ENCODE measurements around the gene RALGPS1. TPM values are rescaled to one million over a fixed set of nuclear protein-coding genes. Genes with fewer than 3 reads are reported as not detected.

RALGPS1 gene
- total RNA-seq, 1 experiment from 2014 or later: 8.2 TPM

DNA sequence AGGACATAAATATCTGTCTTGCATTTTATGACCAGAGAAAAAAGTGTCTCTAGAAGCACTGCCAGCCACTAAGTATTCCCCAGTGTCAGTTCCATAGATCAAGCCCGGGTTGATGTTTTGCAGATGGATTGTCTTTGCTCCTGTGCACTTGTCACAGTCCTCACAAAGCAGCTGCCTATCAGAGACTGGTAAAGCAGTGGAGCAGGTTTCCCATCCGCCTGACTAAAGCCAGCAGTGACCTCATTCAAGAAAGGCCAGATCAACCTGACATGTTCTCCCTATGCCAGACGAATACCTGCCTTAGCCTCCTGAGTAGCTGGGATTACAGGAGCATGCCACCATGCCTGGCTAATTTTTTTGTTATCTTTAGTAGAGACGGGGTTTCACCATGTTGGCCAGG lies 323.2 kb downstream of the RALGPS1 start:
- Histone ChIP-seq H3K27ac (ENCODE audit: low read length) (no peak overlapping the region), H3K9ac (ENCODE audit: low read length) (no peak overlapping the region), H3K4me1 (ENCODE audit: low read length) (no peaks in the 10 kb centered on the region), H3K4me2 (ENCODE audit: low read depth, low read length, poor library complexity, severe bottlenecking) (no peak overlapping the region), H3K27me3 (ENCODE audit: low read length) (no peaks in the 10 kb centered on the region), H3K9me3 (ENCODE audit: low read length) (no peaks in the 10 kb centered on the region), H4K20me1 (ENCODE audit: insufficient read depth, low read depth, low read length) (no peaks in the 10 kb centered on the region), H3K9me2 (replicated peaks; ENCODE audit: insufficient read depth, low read length) (no peaks in the 10 kb centered on the region), H3K4me3 (ENCODE audit: low read length) (no peak overlapping the region), H2AFZ (ENCODE audit: low read length) (no peak overlapping the region), H3K79me2 (ENCODE audit: low read length) (no peaks in the 10 kb centered on the region), H3K36me3 (ENCODE audit: insufficient read depth, low read length) (no peaks in the 10 kb centered on the region)
- no peak for DNase-seq

DNA sequence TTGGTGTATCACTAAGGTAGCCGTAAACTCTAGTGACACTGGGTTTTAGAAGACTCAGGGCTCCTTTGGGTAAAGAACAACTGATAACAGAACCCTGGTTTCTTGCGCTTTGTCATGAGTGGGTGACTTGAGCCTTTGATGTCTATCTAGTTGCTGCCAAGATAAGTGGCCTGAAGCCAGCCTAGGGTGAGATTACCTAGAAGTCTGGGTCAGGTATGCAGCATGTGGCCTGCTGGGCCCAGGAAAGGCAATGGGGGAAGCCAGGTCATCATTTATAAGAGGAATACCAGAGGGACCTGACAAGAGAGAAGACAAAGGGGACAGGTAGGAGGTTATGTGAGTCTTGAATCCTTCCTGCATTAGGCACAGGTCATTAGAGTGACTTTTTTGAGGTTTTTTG lies 326.8 kb downstream of the RALGPS1 start:
- no peaks in the 10 kb centered on the region for H3K36me3 ChIP-seq (ENCODE audit: insufficient read depth, low read length)
- no peak overlapping the region for H3K9ac ChIP-seq (ENCODE audit: low read length)
- H3K27me3 ChIP-seq (ENCODE audit: low read length): no peaks in the 10 kb centered on the region
- no peaks in the 10 kb centered on the region for H3K9me2 ChIP-seq (replicated peaks; ENCODE audit: insufficient read depth, low read length)
- H3K4me1 ChIP-seq (ENCODE audit: low read length): peaks cover 11% of the 10 kb centered on the region
- no peak overlapping the region for H2AFZ ChIP-seq (ENCODE audit: low read length)
- no peaks in the 10 kb centered on the region for H3K79me2 ChIP-seq (ENCODE audit: low read length)
- H3K4me2 ChIP-seq (ENCODE audit: low read depth, low read length, poor library complexity, severe bottlenecking): no peak overlapping the region
- H4K20me1 ChIP-seq (ENCODE audit: insufficient read depth, low read depth, low read length): no peaks in the 10 kb centered on the region
- H3K4me3 ChIP-seq (ENCODE audit: low read length): no peak overlapping the region
- no peak for DNase-seq
- no peaks in the 10 kb centered on the region for H3K9me3 ChIP-seq (ENCODE audit: low read length)
- no peak overlapping the region for H3K27ac ChIP-seq (ENCODE audit: low read length)

DNA sequence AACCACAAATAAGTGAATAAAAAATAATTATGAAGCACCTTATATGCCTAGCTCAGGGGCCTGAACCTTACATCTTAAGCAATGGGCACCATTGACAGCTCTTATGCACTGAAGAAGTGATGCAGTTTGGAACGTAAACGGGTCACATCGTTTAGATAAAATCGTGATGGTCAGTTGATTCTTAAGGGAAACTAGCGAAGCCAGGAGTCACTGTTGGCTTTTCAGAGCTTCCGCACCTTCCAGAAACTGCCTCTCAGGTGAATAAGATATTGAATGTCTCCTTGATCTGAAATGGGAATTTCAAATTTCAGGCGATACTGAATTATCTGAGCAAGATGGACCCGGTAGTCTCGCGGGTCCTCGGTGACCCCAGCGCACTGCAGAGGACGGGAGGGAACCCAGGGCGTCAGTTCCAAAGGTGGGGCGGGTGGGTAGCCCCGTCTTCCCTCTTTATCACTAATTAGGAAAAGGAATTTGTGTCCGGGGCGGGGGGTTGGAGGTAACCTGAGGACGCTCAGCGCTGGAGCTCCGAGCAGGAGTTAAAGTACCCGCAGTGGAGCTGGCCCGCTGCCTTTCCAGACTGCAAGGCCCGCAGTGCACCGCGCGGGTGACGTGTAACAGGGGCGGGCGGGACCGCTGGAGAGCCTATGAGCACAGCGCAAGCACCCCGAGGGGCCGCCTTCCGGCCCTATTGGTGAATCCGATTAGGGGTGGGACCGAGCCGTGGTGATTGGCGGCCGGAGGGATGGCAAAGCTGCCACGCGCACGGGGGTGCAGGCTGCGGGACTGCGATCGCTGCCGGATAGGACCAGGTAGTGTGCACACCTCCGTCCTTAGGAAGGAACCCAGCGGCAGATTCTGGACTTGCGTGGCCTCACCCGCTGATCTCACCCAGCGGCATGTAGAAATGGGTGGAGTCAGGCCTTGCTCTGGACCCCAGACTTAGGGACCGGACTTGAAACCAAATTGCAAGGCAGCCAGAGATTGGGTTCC lies 330.3 kb downstream of the RALGPS1 start:
- Histone ChIP-seq H3K4me3 (ENCODE audit: low read length) (peak overlapping the region; percentile 67), H3K9me2 (replicated peaks; ENCODE audit: insufficient read depth, low read length) (no peaks in the 10 kb centered on the region), H3K4me1 (ENCODE audit: low read length) (peaks cover 11% of the 10 kb centered on the region), H2AFZ (ENCODE audit: low read length) (peak overlapping the region; percentile 80), H3K9me3 (ENCODE audit: low read length) (no peaks in the 10 kb centered on the region), H4K20me1 (ENCODE audit: insufficient read depth, low read depth, low read length) (no peaks in the 10 kb centered on the region), H3K4me2 (ENCODE audit: low read depth, low read length, poor library complexity, severe bottlenecking) (peak overlapping the region; percentile 79), H3K36me3 (ENCODE audit: insufficient read depth, low read length) (no peaks in the 10 kb centered on the region), H3K27me3 (ENCODE audit: low read length) (no peaks in the 10 kb centered on the region), H3K27ac (ENCODE audit: low read length) (no peak overlapping the region), H3K9ac (ENCODE audit: low read length) (peak overlapping the region; percentile 58), H3K79me2 (ENCODE audit: low read length) (no peaks in the 10 kb centered on the region)
- DNase-seq: peak; percentile 98

DNA sequence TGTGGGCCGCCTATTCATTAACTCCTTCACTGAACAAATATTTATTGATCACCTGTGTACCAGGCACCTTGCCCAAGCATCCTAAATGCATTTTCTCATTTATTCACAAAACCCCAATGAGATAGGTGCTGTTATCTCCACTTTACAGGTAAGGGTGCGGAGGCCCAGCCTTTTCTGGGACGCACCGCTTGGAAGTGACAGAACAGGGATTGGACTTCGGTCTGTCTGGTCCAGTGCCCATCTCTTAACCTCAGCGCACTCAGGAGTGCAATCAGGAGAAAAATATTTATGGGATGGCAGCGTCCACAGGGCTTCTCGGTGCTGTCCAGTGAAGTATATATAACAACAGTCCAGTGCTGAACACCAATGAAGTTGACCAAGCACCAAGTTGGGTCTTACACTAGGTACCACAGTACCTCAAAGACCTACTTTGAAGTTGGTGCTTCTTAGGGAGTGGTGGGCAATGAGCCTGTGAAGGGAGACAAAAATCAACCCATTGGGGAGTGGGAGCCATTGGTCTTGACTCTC lies 331.1 kb downstream of the RALGPS1 start:
- H3K9ac ChIP-seq (ENCODE audit: low read length): peak overlapping the region; percentile 58
- no peaks in the 10 kb centered on the region for H4K20me1 ChIP-seq (ENCODE audit: insufficient read depth, low read depth, low read length)
- peak overlapping the region; percentile 71 for H2AFZ ChIP-seq (ENCODE audit: low read length)

DNA sequence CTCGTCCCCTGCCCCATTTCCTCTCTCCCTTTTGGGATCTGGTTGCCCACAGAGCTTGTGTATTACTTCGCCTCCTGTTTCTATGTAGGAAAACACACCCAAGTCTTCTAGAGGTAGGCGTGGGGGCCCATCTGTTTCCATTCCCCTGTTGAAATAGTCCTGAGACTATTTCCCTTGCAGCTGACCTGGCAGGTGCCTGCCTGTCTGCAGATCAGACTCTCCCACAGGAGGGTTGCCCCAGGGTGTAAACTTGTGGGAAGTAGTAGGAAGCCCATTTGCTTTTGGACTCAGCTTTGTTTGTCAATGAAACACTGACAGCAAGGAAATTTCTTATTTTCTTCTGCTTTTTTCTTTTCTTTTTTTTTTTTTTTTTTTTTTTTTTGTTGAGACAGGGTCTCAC lies 333.7 kb downstream of the RALGPS1 start:
- no peaks in the 10 kb centered on the region for H4K20me1 ChIP-seq (ENCODE audit: insufficient read depth, low read depth, low read length)
- H3K27me3 ChIP-seq (ENCODE audit: low read length): no peaks in the 10 kb centered on the region
- H3K4me3 ChIP-seq (ENCODE audit: low read length): no peak overlapping the region
- H3K4me2 ChIP-seq (ENCODE audit: low read depth, low read length, poor library complexity, severe bottlenecking): no peak overlapping the region
- H3K9ac ChIP-seq (ENCODE audit: low read length): no peak overlapping the region
- H3K27ac ChIP-seq (ENCODE audit: low read length): no peak overlapping the region
- H3K4me1 ChIP-seq (ENCODE audit: low read length): peaks cover 11% of the 10 kb centered on the region
- no peaks in the 10 kb centered on the region for H3K79me2 ChIP-seq (ENCODE audit: low read length)
- no peak overlapping the region for H2AFZ ChIP-seq (ENCODE audit: low read length)
- H3K36me3 ChIP-seq (ENCODE audit: insufficient read depth, low read length): no peaks in the 10 kb centered on the region
- no peaks in the 10 kb centered on the region for H3K9me3 ChIP-seq (ENCODE audit: low read length)
- DNase-seq: no peak
- no peaks in the 10 kb centered on the region for H3K9me2 ChIP-seq (replicated peaks; ENCODE audit: insufficient read depth, low read length)

More for the DNA sequence above, 331.1 kb downstream of the RALGPS1 start:
- H3K9me3 ChIP-seq (ENCODE audit: low read length): no peaks in the 10 kb centered on the region
- H3K27ac ChIP-seq (ENCODE audit: low read length): no peak overlapping the region
- no peaks in the 10 kb centered on the region for H3K9me2 ChIP-seq (replicated peaks; ENCODE audit: insufficient read depth, low read length)
- DNase-seq: no peak
- H3K4me2 ChIP-seq (ENCODE audit: low read depth, low read length, poor library complexity, severe bottlenecking): peak overlapping the region; percentile 79
- peaks cover 11% of the 10 kb centered on the region for H3K4me1 ChIP-seq (ENCODE audit: low read length)
- no peaks in the 10 kb centered on the region for H3K36me3 ChIP-seq (ENCODE audit: insufficient read depth, low read length)
- no peaks in the 10 kb centered on the region for H3K27me3 ChIP-seq (ENCODE audit: low read length)
- H3K79me2 ChIP-seq (ENCODE audit: low read length): no peaks in the 10 kb centered on the region
- peak overlapping the region; percentile 67 for H3K4me3 ChIP-seq (ENCODE audit: low read length)

DNA sequence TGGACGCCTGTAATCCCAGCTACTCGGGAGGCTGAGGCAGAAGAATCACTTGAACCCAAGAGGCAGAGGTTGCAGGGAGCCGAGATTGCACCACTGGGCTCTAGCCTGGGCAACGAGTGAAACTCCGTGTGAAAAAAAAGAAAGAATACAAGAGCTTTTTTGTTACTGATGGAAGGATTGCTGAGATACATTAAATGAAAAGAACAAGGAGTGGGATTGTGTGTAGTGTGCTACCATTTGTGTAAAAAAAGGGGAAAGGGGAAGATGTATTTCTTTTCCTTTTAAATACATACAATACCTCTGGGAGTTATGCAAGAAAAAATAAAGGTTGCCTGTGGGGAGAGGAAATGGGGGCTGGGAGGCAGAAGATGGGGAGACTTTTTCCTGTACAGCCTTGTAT lies 335.3 kb downstream of the RALGPS1 start:
- H4K20me1 ChIP-seq (ENCODE audit: insufficient read depth, low read depth, low read length): no peaks in the 10 kb centered on the region
- H3K9me3 ChIP-seq (ENCODE audit: low read length): no peaks in the 10 kb centered on the region
- H3K79me2 ChIP-seq (ENCODE audit: low read length): no peaks in the 10 kb centered on the region
- no peaks in the 10 kb centered on the region for H3K36me3 ChIP-seq (ENCODE audit: insufficient read depth, low read length)
- H3K4me2 ChIP-seq (ENCODE audit: low read depth, low read length, poor library complexity, severe bottlenecking): no peak overlapping the region
- no peak overlapping the region for H3K27ac ChIP-seq (ENCODE audit: low read length)
- H3K9me2 ChIP-seq (replicated peaks; ENCODE audit: insufficient read depth, low read length): no peaks in the 10 kb centered on the region
- H2AFZ ChIP-seq (ENCODE audit: low read length): no peak overlapping the region
- H3K27me3 ChIP-seq (ENCODE audit: low read length): no peaks in the 10 kb centered on the region
- peaks cover 7% of the 10 kb centered on the region for H3K4me1 ChIP-seq (ENCODE audit: low read length)
- H3K9ac ChIP-seq (ENCODE audit: low read length): no peak overlapping the region
- H3K4me3 ChIP-seq (ENCODE audit: low read length): no peak overlapping the region
- no peak for DNase-seq

DNA sequence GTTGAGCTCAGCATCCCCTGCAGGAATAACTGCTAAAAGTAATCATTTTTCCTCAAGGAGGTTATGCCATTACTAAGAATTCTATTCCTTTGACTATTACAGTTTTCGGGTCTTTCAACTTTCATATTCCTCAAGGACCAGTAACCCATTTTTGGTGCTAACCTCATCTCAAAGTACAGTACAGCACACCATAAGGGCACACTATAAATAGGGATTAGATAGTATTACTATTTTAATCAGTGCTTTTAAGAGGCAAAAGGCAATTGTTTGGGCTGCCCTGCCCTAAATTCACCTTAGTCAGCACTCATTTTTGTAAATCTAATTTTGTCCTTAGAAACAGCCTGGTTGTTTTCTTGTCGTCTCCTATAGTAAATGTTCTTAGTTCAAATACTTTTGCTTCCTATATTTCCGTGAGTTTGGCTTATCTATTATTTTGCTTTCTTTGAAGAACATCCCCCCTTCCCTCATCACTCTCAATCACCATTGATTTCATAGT lies 336.4 kb downstream of the RALGPS1 start:
- Histone ChIP-seq H3K9me2 (replicated peaks; ENCODE audit: insufficient read depth, low read length) (no peaks in the 10 kb centered on the region), H3K79me2 (ENCODE audit: low read length) (no peaks in the 10 kb centered on the region), H3K9me3 (ENCODE audit: low read length) (no peaks in the 10 kb centered on the region), H3K9ac (ENCODE audit: low read length) (no peak overlapping the region), H3K27ac (ENCODE audit: low read length) (no peak overlapping the region), H3K36me3 (ENCODE audit: insufficient read depth, low read length) (no peaks in the 10 kb centered on the region), H3K4me2 (ENCODE audit: low read depth, low read length, poor library complexity, severe bottlenecking) (no peak overlapping the region), H3K4me3 (ENCODE audit: low read length) (no peak overlapping the region), H2AFZ (ENCODE audit: low read length) (no peak overlapping the region), H4K20me1 (ENCODE audit: insufficient read depth, low read depth, low read length) (no peaks in the 10 kb centered on the region), H3K27me3 (ENCODE audit: low read length) (no peaks in the 10 kb centered on the region), H3K4me1 (ENCODE audit: low read length) (no peaks in the 10 kb centered on the region; the same call in 1 of the 2 replicates)
- DNase-seq: no peak
